IMR-90 (cell line): Measurements from ENCODE around the gene TP53AIP1. TPM values are rescaled to one million over a fixed set of nuclear protein-coding genes. Genes with fewer than 3 reads are reported as not detected.
A peak's percentile ranks its signal among the peaks of the same experiment; 100 is the strongest.

Experiments used
- ATAC-seq: fragments of 200-7000 bp; cut with Tn5 transposase; 2 replicates; pipeline ENCODE4 v1.9.1; 2020; ENCODE audit warnings: low read depth, mild to moderate bottlenecking, moderate library complexity
- BruUV-seq: library from RNA; stranded (reverse); fragments of 400-500 nt; replicated peaks from 2 replicates; lab custom pipeline; 2021; lab: Mats Ljungman, UMichigan
- CTCF ChIA-PET: fragments of 300-600 bp; formaldehyde crosslinking; extraction: SDS; loops from one replicate; lab custom pipeline; 2021; ENCODE audit warnings: antibody characterized with exemption; lab: Yijun Ruan, JAX
- POLR2A ChIA-PET: fragments of 300-600 bp; sonication (Branson Sonifier 250); formaldehyde crosslinking; loops from one replicate; lab custom pipeline; 2022; ENCODE audit warnings: antibody characterized with exemption; ENCODE audit not compliant: unreplicated experiment; lab: Charles Lee
- DNase-seq: peaks from one replicate; pipeline ENCODE4 v3.0.0; 2013
- H2AFZ ChIP-seq: replicated peaks from 2 replicates; pipeline ENCODE3; 2013; ENCODE audit warnings: low read length, mild to moderate bottlenecking; ENCODE audit not compliant: poor library complexity
- H2AK5ac ChIP-seq: 2 replicates; pipeline ENCODE4 v1.6.1; 2013; ENCODE audit warnings: low read depth, low read length, inconsistent platforms
- H2AK9ac ChIP-seq: replicated peaks from 2 replicates; pipeline ENCODE3; 2013; ENCODE audit warnings: mild to moderate bottlenecking, low read depth, low read length, moderate library complexity; ENCODE audit not compliant: poor library complexity
- H2BK120ac ChIP-seq: 2 replicates; pipeline ENCODE4 v1.6.1; 2013; ENCODE audit warnings: low read depth, low read length, inconsistent platforms
- H2BK15ac ChIP-seq: 3 replicates; pipeline ENCODE4 v1.6.1; 2013; ENCODE audit warnings: low read depth, low read length, inconsistent platforms
- H2BK20ac ChIP-seq: 2 replicates; pipeline ENCODE4 v1.6.1; 2013; ENCODE audit warnings: low read depth, mild to moderate bottlenecking, inconsistent platforms, low read length, moderate library complexity
- H2BK5ac ChIP-seq: 2 replicates; pipeline ENCODE4 v1.6.1; 2013; ENCODE audit warnings: mild to moderate bottlenecking, low read depth, low read length, inconsistent platforms; ENCODE audit not compliant: poor library complexity, severe bottlenecking
- H3K14ac ChIP-seq: replicated peaks from 2 replicates; pipeline ENCODE4 v1.6.1; 2013; ENCODE audit warnings: low read depth, low read length, inconsistent platforms
- H3K18ac ChIP-seq: 2 replicates; pipeline ENCODE4 v1.6.1; 2013; ENCODE audit warnings: low read depth, low read length, control low read depth
- H3K23ac ChIP-seq: 2 replicates; pipeline ENCODE4 v1.6.1; 2013; ENCODE audit warnings: low read depth, low read length, inconsistent platforms
- H3K27ac ChIP-seq: 2 replicates; pipeline ENCODE4 v1.5.1; 2013; ENCODE audit warnings: mild to moderate bottlenecking, control low read depth, low read length; ENCODE audit not compliant: insufficient read depth
- H3K27me3 ChIP-seq: 2 replicates; pipeline ENCODE4 v1.6.1; 2013; ENCODE audit warnings: low read length; ENCODE audit not compliant: control insufficient read depth, insufficient read depth
- H3K36me3 ChIP-seq: 2 replicates; pipeline ENCODE4 v1.6.1; 2013; ENCODE audit warnings: low read length, mixed read lengths; ENCODE audit not compliant: control insufficient read depth, insufficient read depth
- H3K4ac ChIP-seq: 2 replicates; pipeline ENCODE4 v1.6.1; 2013; ENCODE audit warnings: low read depth, low read length, inconsistent platforms
- H3K4me1 ChIP-seq: 2 replicates; pipeline ENCODE4 v1.6.1; 2013; ENCODE audit warnings: low read length, mixed read lengths; ENCODE audit not compliant: control insufficient read depth, insufficient read depth
- H3K4me2 ChIP-seq: 2 replicates; pipeline ENCODE4 v1.6.1; 2013; ENCODE audit warnings: low read depth, mild to moderate bottlenecking, control low read depth, low read length, moderate library complexity
- H3K4me3 ChIP-seq: 2 replicates; pipeline ENCODE4 v1.5.1; 2013; ENCODE audit warnings: low read depth, mild to moderate bottlenecking, control low read depth, low read length, moderate library complexity; ENCODE audit not compliant: insufficient read depth
- H3K56ac ChIP-seq: 2 replicates; pipeline ENCODE4 v1.6.1; 2013; ENCODE audit warnings: low read length, inconsistent platforms; ENCODE audit not compliant: insufficient read depth; ENCODE audit errors: extremely low read depth
- H3K79me1 ChIP-seq, 2 experiments: 2 replicates each; pipeline ENCODE4 v1.6.1; 2013; ENCODE audit warnings: low read length in 2 of 2, inconsistent platforms in 1 of 2, low read depth in 1 of 2
- H3K9ac ChIP-seq: 2 replicates; pipeline ENCODE4 v1.6.1; 2013; ENCODE audit warnings: low read depth, low read length, control low read depth
- H3K9me1 ChIP-seq: 2 replicates; pipeline ENCODE4 v1.6.1; 2013; ENCODE audit warnings: low read length, inconsistent platforms; ENCODE audit not compliant: insufficient read depth
- H3K9me3 ChIP-seq: 2 replicates; pipeline ENCODE4 v1.6.1; 2013; ENCODE audit warnings: low read length; ENCODE audit not compliant: control insufficient read depth, insufficient read depth
- H4K20me1 ChIP-seq: 2 replicates; pipeline ENCODE4 v1.6.1; 2013; ENCODE audit warnings: low read length, inconsistent platforms; ENCODE audit not compliant: insufficient read depth
- H4K5ac ChIP-seq: 2 replicates; pipeline ENCODE4 v1.6.1; 2013; ENCODE audit warnings: mild to moderate bottlenecking, low read depth, low read length, control low read depth
- H4K8ac ChIP-seq, 2 experiments: 2 replicates each; pipeline ENCODE4 v1.6.1; 2013; ENCODE audit warnings: low read depth in 2 of 2, low read length in 2 of 2, control low read depth in 1 of 2, inconsistent platforms in 1 of 2
- H4K91ac ChIP-seq: 2 replicates; pipeline ENCODE4 v1.6.1; 2013; ENCODE audit warnings: low read depth, low read length, inconsistent platforms; ENCODE audit not compliant: insufficient read depth
- BHLHE40 ChIP-seq: fragments of 150-350 bp; IDR thresholded peaks from 2 replicates; pipeline ENCODE4 v1.6.1; 2016; ENCODE audit warnings: mild to moderate bottlenecking, low read depth, low read length
- CEBPB ChIP-seq: IDR thresholded peaks from 2 replicates; pipeline ENCODE4 v1.6.1; 2012; ENCODE audit warnings: low read depth, low read length, improper control_type of control experiment
- CHD1 ChIP-seq: IDR thresholded peaks from 2 replicates; pipeline ENCODE4 v1.6.1; 2012; ENCODE audit warnings: low read depth, low read length, improper control_type of control experiment
- ELK1 ChIP-seq: fragments of 150-350 bp; IDR thresholded peaks from 2 replicates; pipeline ENCODE4 v1.6.1; 2016; ENCODE audit warnings: low read depth, mild to moderate bottlenecking, low read length, moderate library complexity, borderline replicate concordance
- FOS ChIP-seq: fragments of 150-350 bp; IDR thresholded peaks from 2 replicates; pipeline ENCODE4 v1.6.1; 2016; ENCODE audit warnings: low read depth, low read length
- MAFK ChIP-seq: IDR thresholded peaks from 2 replicates; pipeline ENCODE4 v1.6.1; 2012; ENCODE audit warnings: low read depth, low read length, improper control_type of control experiment
- MAZ ChIP-seq: IDR thresholded peaks from 2 replicates; pipeline ENCODE4 v1.6.1; 2012; ENCODE audit warnings: low read depth, mild to moderate bottlenecking, low read length, improper control_type of control experiment, moderate library complexity, borderline replicate concordance
- MXI1 ChIP-seq: IDR thresholded peaks from 2 replicates; pipeline ENCODE4 v1.6.1; 2012; ENCODE audit warnings: low read depth, mild to moderate bottlenecking, low read length, moderate library complexity, borderline replicate concordance
- NFE2L2 ChIP-seq: fragments of 150-350 bp; IDR thresholded peaks from 2 replicates; pipeline ENCODE4 v1.6.1; 2016; ENCODE audit warnings: low read depth, mild to moderate bottlenecking, low read length
- POLR2A ChIP-seq: IDR thresholded peaks from 2 replicates; pipeline ENCODE4 v1.6.1; 2012; ENCODE audit warnings: mild to moderate bottlenecking, low read depth, low read length
- RAD21 ChIP-seq: IDR thresholded peaks from 2 replicates; pipeline ENCODE4 v1.6.1; 2012; ENCODE audit warnings: low read length, improper control_type of control experiment
- RCOR1 ChIP-seq: IDR thresholded peaks from 2 replicates; pipeline ENCODE4 v1.6.1; 2012; ENCODE audit warnings: mild to moderate bottlenecking, low read length, improper control_type of control experiment; ENCODE audit not compliant: insufficient replicate concordance
- RFX5 ChIP-seq: IDR thresholded peaks from 2 replicates; pipeline ENCODE4 v1.8.0; 2012; ENCODE audit warnings: low read depth, mild to moderate bottlenecking, low read length, moderate library complexity
- SMC3 ChIP-seq: fragments of 150-350 bp; IDR thresholded peaks from 2 replicates; pipeline ENCODE4 v1.6.1; 2016; ENCODE audit warnings: low read depth, mild to moderate bottlenecking, antibody characterized with exemption, low read length, moderate library complexity
- WGBS, 2 experiments: methylation state at CpG; one replicate each; pipeline versions ENCODE4 v1.1.5 to v1.1.7; 2013; ENCODE audit warnings: missing lambda C conversion rate in 2 of 2; ENCODE audit not compliant: insufficient read length in 1 of 2; ENCODE audit errors: extremely low coverage in 2 of 2; 5-methylcytosine and 5-hydroxymethylcytosine counted together
- dilution Hi-C: fragments of 300-500 bp; cut with HindIII; formaldehyde crosslinking; loops from one replicate; pipeline ENCODE4 v1.14.3; 2018; ENCODE audit warnings: low sequenced_read_pairs; ENCODE audit not compliant: unreplicated experiment
- in situ Hi-C: fragments of 300-500 bp; cut with MboI; formaldehyde crosslinking; loops from 3 replicates; pipeline ENCODE4 v1.14.3; 2019; ENCODE audit warnings: low sequenced_read_pairs, inconsistent platforms, mixed read lengths
- intact Hi-C: fragments of 100-400 bp; cut with micrococcal nuclease; formaldehyde crosslinking; loops from 2 replicates; pipeline ENCODE4 v1.10.0; 2022
- polyA plus RNA-seq, 3 experiments: library from polyadenylated mRNA; depleted of rRNA; stranded (reverse); fragments of >200 nt; gene quantifications; 2 replicates each; pipeline ENCODE4 v1.2.3, GENCODE V29; 2012; ENCODE audit warnings: low replicate concordance in 1 of 3
- total RNA-seq: library from RNA; depleted of rRNA; stranded (reverse); fragments of >200 nt; gene quantifications from 2 replicates; pipeline ENCODE4 v1.2.3, GENCODE V29; 2012
- TF ChIP-seq, protein P1 (sequence below): conservative IDR thresholded peaks from 2 replicates; pipeline ENCODE4 v1.5.1; 2012; ENCODE audit warnings: mild to moderate bottlenecking, low read depth, low read length, improper control_type of control experiment
- TF ChIP-seq, protein P2 (sequence below): fragments of 150-350 bp; IDR thresholded peaks from 2 replicates; pipeline ENCODE4 v1.6.1; 2017; ENCODE audit warnings: mild to moderate bottlenecking, antibody characterized with exemption, low read length, low read depth

Gene TP53AIP1
- total and polyA plus RNA-seq, 2 of the 4 experiments (the other 2 are of a cell fraction) = not detected

GRCh38 chr11:128929991-128930390 is 12.7 kb downstream of the TP53AIP1 start:
- Histone ChIP-seq H3K9me3 (no peaks in the 10 kb centered on the region), H2AK5ac (no peak overlapping the region), H2BK20ac (no peak overlapping the region), H3K14ac (no peak overlapping the region), H3K79me1 (no peaks in the 10 kb centered on the region), H3K27me3 (peaks cover 29% of the 10 kb centered on the region), H4K91ac (no peak overlapping the region), H2BK120ac (no peak overlapping the region), H3K18ac (no peak overlapping the region), H3K9me1 (no peaks in the 10 kb centered on the region), H3K9ac (no peak overlapping the region), H2BK5ac (no peak overlapping the region), H3K56ac (no peak overlapping the region), H3K4me2 (no peak overlapping the region), H2AK9ac (no peak overlapping the region), H3K4ac (no peak overlapping the region), H4K20me1 (no peaks in the 10 kb centered on the region), H3K27ac (no peak overlapping the region), H3K36me3 (no peaks in the 10 kb centered on the region), H4K5ac (no peak overlapping the region), H3K4me3 (no peak overlapping the region), H4K8ac (no peak overlapping the region), H2AFZ (peak overlapping the region; percentile 40), H2BK15ac (no peak overlapping the region), H3K4me1 (peaks cover 3% of the 10 kb centered on the region; the same call in 1 of the 2 replicates), H3K23ac (no peak overlapping the region)
- POLR2A ChIA-PET = no interaction called here
- peak; percentile 72 for ATAC-seq
- in situ Hi-C loops = no loop called here
- intact Hi-C loops = no loop called here
- dilution Hi-C loops = no loop called here
- no TSS peak for BruUV-seq
- TF ChIP-seq MAFK (no peak), ELK1 (no peak), MAZ (no peak), RCOR1 (no peak), POLR2A (no peak), CEBPB (no peak), FOS (no peak), BHLHE40 (no peak), NFE2L2 (no peak), CHD1 (no peak), RFX5 (no peak), RAD21 (no peak), MXI1 (no peak), SMC3 (no peak)
- TF ChIP-seq, protein P1, sequence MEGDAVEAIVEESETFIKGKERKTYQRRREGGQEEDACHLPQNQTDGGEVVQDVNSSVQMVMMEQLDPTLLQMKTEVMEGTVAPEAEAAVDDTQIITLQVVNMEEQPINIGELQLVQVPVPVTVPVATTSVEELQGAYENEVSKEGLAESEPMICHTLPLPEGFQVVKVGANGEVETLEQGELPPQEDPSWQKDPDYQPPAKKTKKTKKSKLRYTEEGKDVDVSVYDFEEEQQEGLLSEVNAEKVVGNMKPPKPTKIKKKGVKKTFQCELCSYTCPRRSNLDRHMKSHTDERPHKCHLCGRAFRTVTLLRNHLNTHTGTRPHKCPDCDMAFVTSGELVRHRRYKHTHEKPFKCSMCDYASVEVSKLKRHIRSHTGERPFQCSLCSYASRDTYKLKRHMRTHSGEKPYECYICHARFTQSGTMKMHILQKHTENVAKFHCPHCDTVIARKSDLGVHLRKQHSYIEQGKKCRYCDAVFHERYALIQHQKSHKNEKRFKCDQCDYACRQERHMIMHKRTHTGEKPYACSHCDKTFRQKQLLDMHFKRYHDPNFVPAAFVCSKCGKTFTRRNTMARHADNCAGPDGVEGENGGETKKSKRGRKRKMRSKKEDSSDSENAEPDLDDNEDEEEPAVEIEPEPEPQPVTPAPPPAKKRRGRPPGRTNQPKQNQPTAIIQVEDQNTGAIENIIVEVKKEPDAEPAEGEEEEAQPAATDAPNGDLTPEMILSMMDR = no peak
- TF ChIP-seq, protein P2, sequence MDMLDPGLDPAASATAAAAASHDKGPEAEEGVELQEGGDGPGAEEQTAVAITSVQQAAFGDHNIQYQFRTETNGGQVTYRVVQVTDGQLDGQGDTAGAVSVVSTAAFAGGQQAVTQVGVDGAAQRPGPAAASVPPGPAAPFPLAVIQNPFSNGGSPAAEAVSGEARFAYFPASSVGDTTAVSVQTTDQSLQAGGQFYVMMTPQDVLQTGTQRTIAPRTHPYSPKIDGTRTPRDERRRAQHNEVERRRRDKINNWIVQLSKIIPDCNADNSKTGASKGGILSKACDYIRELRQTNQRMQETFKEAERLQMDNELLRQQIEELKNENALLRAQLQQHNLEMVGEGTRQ = no peak
- CTCF ChIA-PET = no interaction called here
- WGBS, 2 experiments = no CpG with 5 or more reads among the region's 12 CpGs
- peak; percentile 73 for DNase-seq
